ENCODE data around the gene ZMAT5.

DNA sequence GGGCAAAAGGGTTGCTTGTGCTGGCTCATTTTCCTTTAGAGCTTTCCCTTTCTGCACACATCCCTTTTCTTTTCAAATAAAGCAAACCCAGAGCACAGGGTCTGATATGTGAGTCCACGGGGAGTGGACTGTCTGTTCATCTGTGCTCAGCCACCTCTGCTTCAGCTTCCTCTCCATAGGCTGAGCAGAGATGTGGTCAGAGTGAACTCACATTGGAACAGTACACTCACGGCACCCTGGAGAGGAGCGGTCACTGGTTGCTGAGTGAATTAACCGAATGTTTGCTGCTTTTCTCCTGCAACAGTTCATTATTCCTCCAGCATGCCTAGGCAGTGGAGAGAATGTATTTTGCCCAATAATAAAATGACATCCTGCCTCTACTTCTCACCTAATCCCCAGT, 83.3 kb downstream of the ZMAT5 start:
- TF ChIP-seq CTCF (optimal IDR thresholded peaks at IDR 0.05 in 1 of 3, IDR thresholded peaks at IDR 0.05 in 1 of 3, conservative IDR thresholded peaks at IDR 0.05 in 1 of 3; ENCODE audit: extremely low read depth in 1 of 3, insufficient read depth in 2 of 3, low read length in 3 of 3) (no peak), EZH2 (IDR thresholded peaks at IDR 0.05; ENCODE audit: low read length) (no peak)
